Lung (tissue), 12 donors: Measurements from ENCODE around the gene IFT74. TPM values are rescaled to one million over a fixed set of nuclear protein-coding genes. Genes with fewer than 3 reads are reported as not detected.

ENCODE experiments used
- ATAC-seq: fragments of 200-7000 bp; cut with Tn5 transposase; one replicate; pipeline ENCODE4 v1.9.1; 2020; ENCODE audit warnings: moderate number of reproducible peaks; ENCODE audit not compliant: insufficient read depth, low FRiP score
- DNase-seq, 3 donors: peaks; one replicate each; pipeline ENCODE4 v3.0.0-alpha.2; 2013 to 2017
- H3K27ac ChIP-seq, 2 donors: one replicate each; pipeline ENCODE4 v1.5.1; 2013; ENCODE audit warnings: mild to moderate bottlenecking in 2 of 2, moderate library complexity in 2 of 2, control low read depth in 1 of 2, inconsistent platforms in 1 of 2, low read depth in 1 of 2, low read length in 1 of 2
- H3K27me3 ChIP-seq, 3 donors: one replicate each; pipeline ENCODE4 v1.5.1; 2013; ENCODE audit warnings: low read length in 2 of 3; ENCODE audit not compliant: control insufficient read depth in 3 of 3, insufficient read depth in 3 of 3
- H3K36me3 ChIP-seq, 4 donors: one replicate each; pipeline ENCODE4 v1.5.1; 2013; ENCODE audit warnings: low read length in 4 of 4, mild to moderate bottlenecking in 1 of 4, moderate library complexity in 1 of 4; ENCODE audit not compliant: control insufficient read depth in 4 of 4, insufficient read depth in 4 of 4
- H3K4me1 ChIP-seq, 5 donors: one replicate each; pipeline ENCODE4 v1.5.1; 2013; ENCODE audit warnings: low read length in 5 of 5, mild to moderate bottlenecking in 2 of 5, moderate library complexity in 1 of 5; ENCODE audit not compliant: control insufficient read depth in 5 of 5, insufficient read depth in 5 of 5
- H3K4me3 ChIP-seq: one replicate; pipeline ENCODE4 v1.5.1; 2013; ENCODE audit warnings: mild to moderate bottlenecking, control low read depth, moderate library complexity
- H3K9ac ChIP-seq, 2 donors: one replicate each; pipeline ENCODE4 v1.5.1; 2013; ENCODE audit warnings: low read length in 2 of 2, control low read depth in 1 of 2; ENCODE audit not compliant: insufficient read depth in 1 of 2
- H3K9me3 ChIP-seq, 4 donors: one replicate each; pipeline ENCODE4 v1.5.1; 2013; ENCODE audit warnings: low read length in 3 of 4, mild to moderate bottlenecking in 1 of 4, moderate library complexity in 1 of 4; ENCODE audit not compliant: control insufficient read depth in 4 of 4, insufficient read depth in 3 of 4
- CTCF ChIP-seq: IDR thresholded peaks from 2 replicates; pipeline ENCODE4 v1.5.1; 2012; ENCODE audit warnings: mild to moderate bottlenecking; ENCODE audit errors: control extremely low read depth, extremely low read depth
- WGBS, 2 donors: extraction: QIAGEN DNeasy Blood & Tissue Kit; methylation state at CpG; one replicate each; pipeline ENCODE4 v1.1.7; 2013; 5-methylcytosine and 5-hydroxymethylcytosine counted together
- polyA plus RNA-seq, 2 donors: library from polyadenylated mRNA; stranded (reverse); fragments of 200-250 nt; gene quantifications; one replicate each; pipeline ENCODE4 v1.2.1, GENCODE V29; 2013
- total RNA-seq, 2 donors: library from RNA; depleted of rRNA in 1 of 2; stranded (reverse); fragments of >200 nt in 1 of 2; gene quantifications; one replicate each; pipeline ENCODE4 v1.2.1, GENCODE V29; 2014 to 2021
- donor health status: control.
- donor health status: control.
- donor health status: Bipolar disorder and iron deficiency.
- donor health status: healthy.
- donor health status: DM: yes; HTN: yes; CAD: no.

The IFT74 gene
- total and polyA plus RNA-seq, 4 donors = 6.3 to 36.9 (median 13.0) TPM

DNA sequence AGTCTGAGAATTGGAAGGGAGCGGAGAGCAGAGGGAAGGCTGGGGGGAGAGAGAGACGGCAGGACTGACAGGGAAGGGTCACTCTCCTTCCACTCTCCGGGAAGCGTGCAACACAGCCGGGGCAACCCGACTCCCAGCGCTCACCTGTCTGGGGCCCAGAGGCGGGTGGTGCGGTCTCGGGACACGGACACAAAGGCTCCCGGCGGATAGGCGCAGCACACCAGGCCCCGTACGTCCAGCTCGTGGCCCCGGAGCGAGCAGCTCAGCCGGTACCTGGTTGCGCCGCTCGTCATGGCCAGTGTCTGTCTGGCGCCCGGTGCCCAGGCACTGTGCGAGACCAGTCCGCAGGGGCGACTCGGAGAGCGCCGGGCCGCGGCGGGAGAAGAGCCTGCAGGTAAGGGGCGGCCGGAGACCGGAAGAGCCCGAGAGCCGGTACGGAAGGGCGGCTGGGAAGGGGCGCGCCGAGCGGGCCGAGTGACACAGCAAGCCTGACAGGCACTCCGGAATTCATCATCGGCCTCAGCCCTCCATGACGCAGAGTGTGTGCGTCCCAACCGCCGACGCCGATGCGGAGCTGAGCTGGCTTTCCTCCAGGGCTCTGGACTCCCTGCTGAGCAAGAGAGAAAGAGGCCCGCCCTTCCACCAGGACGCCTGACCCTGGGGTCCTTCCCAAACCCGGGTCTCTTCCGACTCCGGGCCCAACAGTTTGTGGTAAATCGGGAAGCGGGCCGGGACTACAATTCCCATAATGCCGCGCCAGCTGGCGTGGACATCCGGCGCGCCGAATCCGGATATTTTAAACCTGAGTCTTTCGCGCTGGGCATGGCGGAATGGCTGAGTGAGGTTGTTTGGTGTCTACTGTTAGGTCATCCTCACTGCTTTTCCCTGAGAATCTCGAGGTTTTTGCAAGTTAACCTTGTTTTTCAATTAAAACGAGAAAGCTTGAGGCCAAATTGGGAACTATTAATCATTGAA, 9.2 kb upstream of the IFT74 start, which contains the start of gene PLAA:
PLAA (minus strand) TSS at position 490 of the 975 bp plus-strand sequence; CDS start at position 293, 197 bp downstream.
- no peak for TF ChIP-seq CTCF
- DNase-seq (peak; percentile 93 to 96 (median 96)), ATAC-seq (peak; percentile 99)
- Histone ChIP-seq H3K36me3 (peaks cover 0 to 3% (median 1%) of the 10 kb centered on the region in 4 donors), H3K4me3 (peak within 1 kb of the TSS; percentile 86), H3K4me1 (peaks cover 0 to 25% (median 4%) of the 10 kb centered on the region in 5 donors), H3K27me3 (no peaks in the 10 kb centered on the region), H3K9me3 (no peaks in the 10 kb centered on the region), H3K27ac (peak within 1 kb of the TSS; percentile 96 to 99), H3K9ac (peak within 1 kb of the TSS; percentile 86 to 95)
- WGBS, 2 donors = 0% methylated on average over 75 to 76 of the region's 76 CpGs

- Histone ChIP-seq H3K27ac (peak overlapping the region in 1 of 2 donors; percentile 96), H3K4me1 (peaks cover 0 to 25% (median 4%) of the 10 kb centered on the region in 5 donors), H3K36me3 (peaks cover 0 to 3% (median 1%) of the 10 kb centered on the region in 4 donors), H3K27me3 (no peaks in the 10 kb centered on the region), H3K9me3 (no peaks in the 10 kb centered on the region), H3K9ac (peak overlapping the region; percentile 86 to 95), H3K4me3 (no peak overlapping the region)
- WGBS, 2 donors = 0 to 2% methylated on average over 9 of the region's 9 CpGs
- no peak for TF ChIP-seq CTCF
- ATAC-seq = no peak
- DNase-seq = peak in 2 of 3 donors; percentile 12 to 14
Measured at GRCh38 chr9:26947736-26948135, 8.5 kb upstream of the IFT74 start.

- DNase-seq (no peak), ATAC-seq (no peak)
- TF ChIP-seq CTCF = no peak
- WGBS, 2 donors = 76 to 87% methylated on average over 6 of the region's 6 CpGs
- no peaks in the 10 kb centered on the region for H3K27me3 ChIP-seq
- no peaks in the 10 kb centered on the region for H3K9me3 ChIP-seq
- peaks cover 0 to 15% (median 4%) of the 10 kb centered on the region in 5 donors for H3K4me1 ChIP-seq
- peaks cover 0 to 2% (median 0%) of the 10 kb centered on the region in 4 donors for H3K36me3 ChIP-seq
- no peak overlapping the region for H3K27ac ChIP-seq
- no peak overlapping the region for H3K4me3 ChIP-seq
- H3K9ac ChIP-seq = no peak overlapping the region
Measured at GRCh38 chr9:26949637-26950069, 6.6 kb upstream of the IFT74 start.
